ENCODE data around the gene IGF2BP2. TPM values are rescaled to one million over a fixed set of nuclear protein-coding genes. Genes with fewer than 3 reads are reported as not detected.

The IGF2BP2 gene
- total and polyA plus RNA-seq, 9 of the 15 experiments (the other 6 are each of a cell fraction or from before 2014, with no cell fraction given), result 3.2 to 59.6 (median 30.5) TPM

GRCh38 chr3:185648396-185648795 is 176.4 kb downstream of the IGF2BP2 start (continued):
- no peak for TF ChIP-seq ZNF449 (CRISPR knock-in tag; IDR thresholded peaks at IDR 0.05)
- no peak for TF ChIP-seq SMARCC2 (IDR thresholded peaks at IDR 0.05; ENCODE audit: low read depth)
- no peak for TF ChIP-seq MBD1 (CRISPR knock-in tag; IDR thresholded peaks at IDR 0.05)
- no peak for TF ChIP-seq CC2D1A (IDR thresholded peaks at IDR 0.05)
- TF ChIP-seq NELFE (IDR thresholded peaks at IDR 0.05; ENCODE audit: insufficient read depth, insufficient read length), result no peak
- no peak for TF ChIP-seq ATF4 (CRISPR knock-in tag; IDR thresholded peaks at IDR 0.05)
- no peak for TF ChIP-seq SRSF9 (IDR thresholded peaks at IDR 0.05; ENCODE audit: borderline replicate concordance, low read depth, low read length)
- TF ChIP-seq E2F1 (CRISPR knock-in tag; IDR thresholded peaks at IDR 0.05), result no peak
- no peak for TF ChIP-seq PTRF (tag; IDR thresholded peaks at IDR 0.05)
- TF ChIP-seq CEBPZ (IDR thresholded peaks at IDR 0.05; ENCODE audit: borderline replicate concordance, low read depth, low read length), result no peak
- TF ChIP-seq GTF3C2 (IDR thresholded peaks at IDR 0.05; ENCODE audit: borderline replicate concordance, extremely low read depth, insufficient read length), result no peak
